A673 (cell line): ENCODE data around the gene MYO5A. TPM values are rescaled to one million over a fixed set of nuclear protein-coding genes. Genes with fewer than 3 reads are reported as not detected.

Experiments
- BruUV-seq: library from RNA; stranded (reverse); fragments of 400-500 nt; replicated peaks from 2 replicates; lab custom pipeline; 2021; lab: Mats Ljungman, UMichigan
- CTCF ChIA-PET: fragments of 300-600 bp; sonication (Branson Sonifier 250); formaldehyde crosslinking; loops from one replicate; lab custom pipeline; 2022; ENCODE audit warnings: antibody characterized with exemption; lab: Charles Lee
- POLR2A ChIA-PET: fragments of 300-600 bp; sonication (Branson Sonifier 250); formaldehyde crosslinking; loops from one replicate; lab custom pipeline; 2022; ENCODE audit warnings: antibody characterized with exemption; ENCODE audit not compliant: low non-redundant PET; lab: Charles Lee
- DNase-seq: peaks from one replicate; pipeline ENCODE4 v3.0.0-alpha.2; 2015; ENCODE audit warnings: low spot score
- H3K27ac ChIP-seq: fragments of 200-600 bp; sonication (generic); 2 replicates; pipeline ENCODE4 v1.5.1; 2016; ENCODE audit warnings: mixed run types, low read depth, mild to moderate bottlenecking, mixed read lengths, antibody characterized with exemption, low read length; ENCODE audit not compliant: poor library complexity, severe bottlenecking
- H3K27me3 ChIP-seq: fragments of 200-600 bp; sonication (generic); replicated peaks from 2 replicates; pipeline ENCODE4 v1.6.1; 2017; ENCODE audit warnings: mixed run types, low read depth, mild to moderate bottlenecking, mixed read lengths, antibody characterized with exemption, low read length; ENCODE audit not compliant: insufficient read depth, poor library complexity
- H3K36me3 ChIP-seq: fragments of 200-600 bp; sonication (generic); 2 replicates; pipeline ENCODE4 v1.6.1; 2016; ENCODE audit warnings: mixed run types, mild to moderate bottlenecking, mixed read lengths, antibody characterized with exemption, low read length; ENCODE audit not compliant: insufficient read depth, poor library complexity, severe bottlenecking
- H3K4me1 ChIP-seq: fragments of 200-600 bp; sonication (generic); 2 replicates; pipeline ENCODE4 v1.6.1; 2017; ENCODE audit warnings: mixed run types, mild to moderate bottlenecking, mixed read lengths, antibody characterized with exemption, low read length; ENCODE audit not compliant: insufficient read depth, poor library complexity, severe bottlenecking
- H3K4me3 ChIP-seq: fragments of 200-600 bp; sonication (generic); 2 replicates; pipeline ENCODE4 v1.5.1; 2016; ENCODE audit warnings: low read depth, mixed run types, mild to moderate bottlenecking, mixed read lengths, low read length; ENCODE audit not compliant: poor library complexity, severe bottlenecking
- H3K9me3 ChIP-seq: fragments of 200-600 bp; sonication (generic); 2 replicates; pipeline ENCODE4 v1.6.1; 2016; ENCODE audit warnings: mixed run types, low read depth, mild to moderate bottlenecking, mixed read lengths, antibody characterized with exemption, low read length; ENCODE audit not compliant: poor library complexity, severe bottlenecking
- EZH2 ChIP-seq: fragments of 200-600 bp; sonication (generic); IDR thresholded peaks from 2 replicates; pipeline ENCODE4 v1.6.1; 2017; ENCODE audit warnings: borderline replicate concordance, low read depth, mild to moderate bottlenecking, mixed read lengths, antibody characterized with exemption, low read length; ENCODE audit not compliant: poor library complexity, severe bottlenecking
- intact Hi-C: fragments of 100-400 bp; cut with micrococcal nuclease; formaldehyde crosslinking; loops from one replicate; pipeline ENCODE4 v1.10.0; 2022; ENCODE audit not compliant: unreplicated experiment
- total RNA-seq: library from RNA; stranded (reverse); gene quantifications from 2 replicates; pipeline ENCODE4 v1.2.3, GENCODE V29; 2021
- TF ChIP-seq, protein P1 (sequence below): fragments of 300-800, 200-600 bp; sonication (generic); conservative IDR thresholded peaks from 2 replicates; pipeline ENCODE4 v1.5.1; 2017; ENCODE audit warnings: low read depth, mild to moderate bottlenecking, antibody characterized with exemption, low read length, moderate library complexity, mixed read lengths

The MYO5A gene
- total RNA-seq, 1 experiment from 2014 or later, result 16.8 TPM

DNA sequence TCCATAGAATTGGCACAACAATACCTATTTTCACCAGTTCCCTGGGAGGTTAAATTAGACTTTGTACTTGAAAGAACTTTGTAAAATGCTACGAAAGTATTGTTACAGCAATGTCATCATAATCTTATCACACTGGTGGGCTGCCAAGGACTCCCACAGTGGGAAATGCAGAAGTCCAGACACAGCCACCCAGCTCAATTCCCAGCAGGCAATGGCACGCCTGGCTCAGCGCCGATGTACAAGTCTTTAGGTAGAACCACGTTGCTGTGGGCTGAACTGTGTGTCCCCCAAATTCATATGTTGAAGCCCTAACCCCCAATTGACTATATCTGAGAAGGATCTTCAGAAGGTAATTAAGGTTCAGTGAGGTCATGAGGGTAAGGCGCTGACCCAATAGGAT is 245.4 kb downstream of the MYO5A start:
- intact Hi-C loops, result no loop called here
- no peaks in the 10 kb centered on the region for H3K36me3 ChIP-seq
- CTCF ChIA-PET, result no interaction called here
- H3K4me1 ChIP-seq, result no peaks in the 10 kb centered on the region
- no peak for DNase-seq
- no peaks in the 10 kb centered on the region for H3K27me3 ChIP-seq
- BruUV-seq, result no TSS peak
- POLR2A ChIA-PET, result no interaction called here
- no peak overlapping the region for H3K27ac ChIP-seq
- no peak overlapping the region for H3K4me3 ChIP-seq
- no peak for TF ChIP-seq EZH2
- TF ChIP-seq, protein P1, sequence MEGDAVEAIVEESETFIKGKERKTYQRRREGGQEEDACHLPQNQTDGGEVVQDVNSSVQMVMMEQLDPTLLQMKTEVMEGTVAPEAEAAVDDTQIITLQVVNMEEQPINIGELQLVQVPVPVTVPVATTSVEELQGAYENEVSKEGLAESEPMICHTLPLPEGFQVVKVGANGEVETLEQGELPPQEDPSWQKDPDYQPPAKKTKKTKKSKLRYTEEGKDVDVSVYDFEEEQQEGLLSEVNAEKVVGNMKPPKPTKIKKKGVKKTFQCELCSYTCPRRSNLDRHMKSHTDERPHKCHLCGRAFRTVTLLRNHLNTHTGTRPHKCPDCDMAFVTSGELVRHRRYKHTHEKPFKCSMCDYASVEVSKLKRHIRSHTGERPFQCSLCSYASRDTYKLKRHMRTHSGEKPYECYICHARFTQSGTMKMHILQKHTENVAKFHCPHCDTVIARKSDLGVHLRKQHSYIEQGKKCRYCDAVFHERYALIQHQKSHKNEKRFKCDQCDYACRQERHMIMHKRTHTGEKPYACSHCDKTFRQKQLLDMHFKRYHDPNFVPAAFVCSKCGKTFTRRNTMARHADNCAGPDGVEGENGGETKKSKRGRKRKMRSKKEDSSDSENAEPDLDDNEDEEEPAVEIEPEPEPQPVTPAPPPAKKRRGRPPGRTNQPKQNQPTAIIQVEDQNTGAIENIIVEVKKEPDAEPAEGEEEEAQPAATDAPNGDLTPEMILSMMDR, result no peak
- no peaks in the 10 kb centered on the region for H3K9me3 ChIP-seq

DNA sequence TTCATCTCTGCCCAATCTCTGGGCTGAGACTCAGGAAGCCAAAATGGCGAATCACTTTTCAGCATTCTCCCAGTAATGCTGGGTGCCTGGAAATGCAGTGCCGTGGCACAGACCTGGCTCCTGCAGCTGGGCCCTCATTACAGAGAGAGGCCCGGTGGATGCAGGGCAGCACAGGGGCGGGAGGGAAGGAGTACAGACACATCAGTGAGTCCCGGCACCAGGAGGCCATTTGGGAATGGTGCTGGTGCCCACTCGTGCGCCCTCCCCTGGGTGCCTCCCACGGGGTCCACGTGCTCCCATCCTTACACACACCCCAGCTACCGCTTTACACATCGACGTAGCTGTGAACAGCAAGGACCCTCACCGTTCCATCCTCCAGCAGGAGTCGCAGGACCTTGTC is 246.3 kb downstream of the MYO5A start:
- no peaks in the 10 kb centered on the region for H3K36me3 ChIP-seq
- TF ChIP-seq EZH2, result no peak
- TF ChIP-seq, protein P1, result no peak
- no peak overlapping the region for H3K4me3 ChIP-seq
- H3K9me3 ChIP-seq, result no peaks in the 10 kb centered on the region
- no peaks in the 10 kb centered on the region for H3K27me3 ChIP-seq
- no peak overlapping the region for H3K27ac ChIP-seq
- DNase-seq, result no peak
- ChIA-PET CTCF (no interaction called here), POLR2A (no interaction called here)
- no TSS peak for BruUV-seq
- intact Hi-C loops, result no loop called here
- no peaks in the 10 kb centered on the region for H3K4me1 ChIP-seq

DNA sequence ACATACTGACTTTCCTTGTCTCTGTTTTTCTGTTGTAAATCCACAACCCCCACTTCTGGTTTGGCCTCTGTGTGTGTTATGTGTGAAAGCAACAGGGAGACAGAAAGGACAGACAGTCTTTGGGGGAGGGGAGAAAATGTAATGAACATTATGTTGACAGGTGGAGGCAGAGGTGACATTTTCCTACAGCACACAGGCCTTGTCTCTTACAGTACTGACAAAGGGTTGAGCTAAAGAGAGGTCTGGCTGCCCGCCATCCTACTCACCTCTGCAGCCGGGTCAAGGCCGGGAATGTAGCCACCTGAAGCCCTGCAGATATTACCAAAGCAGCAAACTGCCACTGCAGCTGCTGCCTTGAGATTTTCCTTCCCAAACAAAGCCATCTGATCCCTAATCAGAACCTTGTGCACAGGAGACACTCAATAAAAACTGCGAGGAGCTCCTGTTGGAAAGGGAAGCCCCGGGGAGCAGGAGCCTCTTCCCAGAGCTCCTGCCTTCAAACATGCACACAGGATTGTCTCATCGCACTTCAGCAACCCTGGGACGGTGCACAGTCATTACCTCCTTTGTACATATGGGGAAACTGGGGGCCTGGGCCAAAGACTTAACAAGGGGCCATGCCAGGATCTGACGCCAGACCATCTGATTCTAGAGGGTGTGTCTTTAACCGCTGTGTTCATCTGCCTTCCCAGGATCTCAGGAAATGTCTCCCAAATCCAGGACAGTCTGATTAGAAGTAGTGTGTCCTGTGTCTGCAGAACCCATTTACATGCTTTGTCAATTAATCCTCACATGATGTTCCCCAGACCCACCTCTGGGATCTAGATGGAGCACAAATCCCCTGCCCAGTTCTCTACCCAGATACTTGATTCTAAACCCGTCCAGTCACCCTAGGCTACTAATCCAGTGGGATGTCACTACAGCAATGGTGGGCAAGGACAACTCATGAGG is 247.3 kb downstream of the MYO5A start:
- Histone ChIP-seq H3K4me1 (no peaks in the 10 kb centered on the region), H3K36me3 (no peaks in the 10 kb centered on the region), H3K4me3 (no peak overlapping the region), H3K27ac (no peak overlapping the region), H3K9me3 (no peaks in the 10 kb centered on the region), H3K27me3 (no peaks in the 10 kb centered on the region)
- TF ChIP-seq, protein P1, result no peak
- no peak for TF ChIP-seq EZH2
- BruUV-seq, result no TSS peak
- intact Hi-C loops, result no loop called here
- ChIA-PET CTCF (no interaction called here), POLR2A (no interaction called here)
- no peak for DNase-seq
